ENCODE results near the gene APBA2.
"Not testable (repeated sequence)": the region's sequence is repeated elsewhere in the genome, so short reads cannot be mapped to it uniquely, and the experiment has no call there.

Gene APBA2

DNA sequence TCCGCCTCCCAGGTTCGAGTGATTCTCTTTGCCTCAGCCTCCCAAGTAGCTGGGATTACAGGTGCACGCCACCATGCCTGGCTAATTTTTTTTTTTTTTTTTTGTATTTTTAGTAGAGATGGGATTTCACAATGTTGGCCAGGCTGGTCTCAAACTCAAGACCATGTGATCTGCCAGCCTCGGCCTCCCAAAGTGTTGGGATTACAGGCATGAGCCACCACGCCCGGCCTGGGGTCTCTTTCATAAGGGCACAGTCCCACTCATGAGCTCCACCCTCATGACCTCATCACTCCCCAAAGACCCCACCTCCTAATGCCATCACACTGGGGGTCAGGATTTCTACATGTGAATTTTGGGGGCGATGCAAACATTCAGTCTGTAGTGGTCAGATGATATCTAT is 159.4 kb downstream of the APBA2 start:
- not testable (repeated sequence) for DNase-seq

DNA sequence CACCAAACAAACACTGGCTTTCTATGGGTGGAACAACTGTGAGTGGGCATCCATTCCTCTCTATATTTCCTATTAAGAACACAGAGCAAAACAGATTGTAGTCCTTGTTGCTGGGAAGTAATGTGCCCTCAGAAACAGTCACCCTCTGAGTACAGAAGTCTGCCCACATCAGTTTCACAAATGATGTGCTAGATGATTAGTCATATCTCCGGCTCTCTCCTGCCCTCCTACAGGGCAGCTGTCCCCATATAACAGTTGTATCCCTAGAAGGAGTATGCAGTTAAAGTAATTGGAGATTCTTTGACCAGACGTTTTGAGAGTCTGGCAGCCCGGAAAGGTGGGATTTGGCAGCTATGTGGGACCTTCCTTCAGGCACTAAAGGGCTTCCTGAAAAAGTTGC is 159.9 kb downstream of the APBA2 start:
- DNase-seq, result no peak

DNA sequence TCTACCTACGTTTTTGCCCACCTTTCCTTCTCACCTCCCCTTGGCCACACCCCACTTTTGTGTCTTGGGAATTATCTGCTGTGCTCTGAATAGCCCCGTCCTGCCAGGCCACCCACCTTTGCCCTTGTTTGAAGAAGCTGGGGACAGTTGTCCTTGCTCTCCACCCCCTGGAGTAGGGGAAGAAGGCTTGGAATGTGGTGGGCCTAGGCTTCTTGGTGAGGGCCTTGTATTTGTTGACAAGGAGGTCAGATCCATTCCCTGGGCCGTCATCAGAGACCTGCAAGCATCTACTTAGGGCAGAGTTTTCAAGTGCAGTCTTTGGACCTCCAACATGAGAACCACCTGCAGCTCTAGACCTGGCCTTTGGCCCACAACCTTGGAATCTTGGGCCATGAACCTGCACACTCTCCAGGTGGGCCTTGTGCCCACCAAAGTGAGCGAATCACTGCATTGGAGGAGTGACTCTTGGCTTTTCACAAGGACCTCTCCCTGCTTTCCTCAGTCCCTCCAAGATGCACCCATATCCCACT is 160.6 kb downstream of the APBA2 start:
- no peak for DNase-seq

DNA sequence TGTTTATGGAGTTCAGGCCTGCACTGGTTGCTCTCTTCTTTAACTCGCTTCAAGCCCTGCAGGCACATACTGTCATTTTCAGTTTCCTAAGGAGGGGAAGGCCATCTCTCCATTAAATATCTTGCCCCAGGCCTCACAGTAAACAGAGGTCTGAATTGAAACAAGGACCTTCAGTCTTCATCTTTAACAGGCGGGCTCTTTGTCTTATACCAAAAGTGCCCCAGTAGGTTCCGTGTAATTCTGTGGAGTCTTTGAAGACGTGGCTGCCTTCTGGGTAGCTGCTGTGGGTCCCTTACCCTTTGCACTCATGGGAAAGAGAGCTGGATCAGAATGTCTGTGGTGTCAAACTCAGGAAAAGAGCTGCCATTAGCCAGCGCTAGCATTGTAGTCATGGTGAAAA is 161.2 kb downstream of the APBA2 start:
- no peak for DNase-seq

DNA sequence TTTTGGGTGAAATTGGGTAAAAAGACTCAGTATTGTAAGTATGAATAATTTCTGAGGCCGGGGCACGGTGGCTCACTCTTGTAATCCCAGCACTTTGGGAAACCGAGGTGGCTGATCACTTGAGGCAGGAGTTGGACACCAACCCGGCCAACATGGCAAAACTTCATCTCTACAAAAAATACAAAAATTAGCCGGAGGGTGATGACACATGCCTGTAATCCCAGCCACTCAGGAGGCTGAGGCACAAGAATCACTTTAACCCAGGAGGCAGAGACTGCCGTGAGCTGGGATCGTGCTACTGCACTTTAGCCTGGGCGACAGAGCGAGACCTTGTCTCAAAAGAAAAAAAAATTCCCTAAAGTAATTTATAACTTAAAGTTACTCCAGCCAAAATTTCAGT is 162.2 kb downstream of the APBA2 start:
- no peak for DNase-seq

DNA sequence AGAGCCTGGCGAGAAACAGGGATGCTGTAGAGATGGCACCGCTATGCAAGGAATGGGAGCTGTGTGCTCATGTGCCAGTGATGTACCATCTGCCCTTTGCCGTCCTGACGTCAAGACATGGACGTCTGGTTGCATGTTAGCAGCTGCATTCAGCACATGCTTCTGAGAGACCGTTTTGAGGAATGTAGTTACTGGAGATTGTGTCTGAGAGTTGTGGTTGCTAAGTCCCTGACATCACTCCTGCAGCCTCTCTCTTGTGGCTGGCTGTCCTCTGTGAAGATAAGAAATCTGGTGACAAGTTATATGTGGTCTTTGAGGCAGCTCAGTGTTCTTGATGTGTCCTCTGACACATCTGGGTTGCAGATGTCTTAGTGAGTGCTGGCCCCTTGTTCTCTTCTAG is 165.1 kb downstream of the APBA2 start:
- DNase-seq, result no peak

DNA sequence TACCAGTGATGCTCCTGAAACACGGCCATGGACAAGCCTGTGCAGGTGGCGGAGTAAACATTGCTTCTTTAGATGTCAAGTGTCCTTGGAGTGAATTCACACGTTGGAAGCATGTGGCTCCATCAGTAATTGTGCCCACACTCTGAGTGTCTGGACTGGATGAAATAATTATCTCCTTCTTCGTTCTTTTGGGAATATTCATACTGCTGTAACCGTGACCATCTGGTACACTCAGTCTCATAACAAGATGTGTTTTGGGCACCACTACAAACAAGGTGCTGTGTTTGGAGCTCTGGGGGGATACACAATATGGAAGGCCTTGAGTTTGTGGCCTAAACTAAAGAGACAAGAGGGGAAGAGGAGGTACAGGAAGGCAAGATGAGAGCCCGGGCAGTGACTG is 165.6 kb downstream of the APBA2 start:
- no peak for DNase-seq

DNA sequence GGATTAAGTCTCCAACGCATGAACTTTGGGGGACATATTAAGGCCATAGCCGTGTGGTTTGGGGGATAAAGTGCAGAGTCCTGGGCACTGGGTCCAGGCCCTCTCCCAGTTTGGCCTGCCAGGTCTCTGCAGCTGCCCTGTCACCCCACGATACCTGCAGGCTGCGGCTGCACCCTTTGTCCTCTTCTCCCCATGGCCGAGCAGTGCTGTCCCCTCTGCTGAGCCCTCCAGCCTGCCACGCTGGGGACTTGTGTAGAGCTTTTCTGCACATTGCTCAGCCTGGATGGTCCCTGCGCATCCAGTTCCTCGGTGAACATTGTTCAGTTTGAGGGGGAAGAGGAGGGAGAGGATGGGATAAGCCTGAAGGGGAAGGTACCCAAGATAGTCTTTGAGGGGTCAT is 167.2 kb downstream of the APBA2 start:
- no peak for DNase-seq

DNA sequence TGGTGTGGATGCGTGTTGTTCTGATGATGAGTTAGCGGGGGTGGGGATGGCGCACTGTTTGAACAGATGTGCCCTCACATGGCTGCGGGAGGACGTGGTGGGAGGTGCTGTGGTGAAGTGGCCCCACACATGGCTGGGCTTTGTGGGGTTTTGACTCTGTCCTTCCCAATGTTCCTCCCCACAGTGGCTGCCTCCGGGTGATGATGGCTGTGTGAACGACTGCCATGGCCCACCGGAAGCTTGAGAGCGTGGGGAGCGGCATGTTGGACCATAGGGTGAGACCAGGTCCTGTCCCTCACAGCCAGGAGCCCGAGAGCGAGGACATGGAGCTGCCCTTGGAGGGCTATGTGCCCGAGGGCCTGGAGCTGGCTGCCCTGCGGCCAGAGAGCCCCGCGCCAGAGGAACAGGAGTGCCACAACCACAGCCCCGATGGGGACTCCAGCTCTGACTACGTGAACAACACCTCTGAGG is 167.9 kb downstream of the APBA2 start:
- no peak for DNase-seq

DNA sequence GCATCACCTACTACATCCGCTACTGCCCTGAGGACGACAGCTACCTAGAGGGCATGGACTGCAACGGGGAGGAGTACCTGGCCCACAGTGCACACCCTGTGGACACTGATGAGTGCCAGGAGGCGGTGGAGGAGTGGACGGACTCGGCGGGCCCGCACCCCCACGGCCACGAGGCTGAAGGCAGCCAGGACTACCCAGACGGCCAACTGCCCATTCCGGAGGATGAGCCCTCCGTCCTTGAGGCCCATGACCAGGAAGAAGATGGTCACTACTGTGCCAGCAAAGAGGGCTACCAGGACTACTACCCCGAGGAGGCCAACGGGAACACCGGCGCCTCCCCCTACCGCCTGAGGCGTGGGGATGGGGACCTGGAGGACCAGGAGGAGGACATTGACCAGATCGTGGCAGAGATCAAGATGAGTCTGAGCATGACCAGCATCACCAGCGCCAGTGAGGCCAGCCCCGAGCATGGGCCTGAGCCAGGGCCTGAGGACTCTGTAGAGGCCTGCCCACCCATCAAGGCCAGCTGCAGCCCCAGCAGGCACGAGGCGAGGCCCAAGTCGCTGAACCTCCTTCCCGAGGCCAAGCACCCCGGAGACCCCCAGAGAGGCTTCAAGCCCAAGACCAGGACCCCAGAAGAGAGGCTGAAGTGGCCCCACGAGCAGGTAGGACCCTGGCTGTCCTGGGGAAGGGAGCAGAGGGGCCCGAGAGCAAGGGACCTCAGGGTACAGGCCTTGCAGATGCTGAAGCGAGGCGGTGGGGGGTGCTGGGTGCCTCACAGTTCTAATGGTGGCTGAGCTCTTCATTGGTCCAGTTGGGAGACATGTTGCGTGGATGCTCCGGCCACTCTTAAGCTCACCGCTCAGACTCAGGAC is 168.6 kb downstream of the APBA2 start:
- no peak for DNase-seq

DNA sequence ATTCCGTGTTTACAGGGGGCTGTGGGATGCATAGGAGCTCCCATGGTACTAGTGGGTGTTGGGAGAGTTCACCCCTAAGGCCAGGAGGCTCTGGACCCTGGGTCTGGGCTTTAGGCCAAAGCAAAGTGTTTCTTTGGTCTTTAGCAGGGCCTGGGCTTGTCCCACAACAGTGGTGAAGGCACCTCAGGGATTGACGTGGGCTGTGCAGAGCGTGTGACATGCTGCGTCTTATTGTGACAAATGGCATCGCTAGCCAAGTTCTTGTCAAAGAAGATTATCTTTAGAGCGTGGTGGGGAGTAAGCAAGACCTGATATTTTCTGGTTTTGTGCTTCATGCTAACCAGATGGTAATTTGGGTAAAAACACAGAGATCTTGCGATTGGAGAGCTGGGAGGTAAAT is 170.1 kb downstream of the APBA2 start:
- DNase-seq, result no peak

DNA sequence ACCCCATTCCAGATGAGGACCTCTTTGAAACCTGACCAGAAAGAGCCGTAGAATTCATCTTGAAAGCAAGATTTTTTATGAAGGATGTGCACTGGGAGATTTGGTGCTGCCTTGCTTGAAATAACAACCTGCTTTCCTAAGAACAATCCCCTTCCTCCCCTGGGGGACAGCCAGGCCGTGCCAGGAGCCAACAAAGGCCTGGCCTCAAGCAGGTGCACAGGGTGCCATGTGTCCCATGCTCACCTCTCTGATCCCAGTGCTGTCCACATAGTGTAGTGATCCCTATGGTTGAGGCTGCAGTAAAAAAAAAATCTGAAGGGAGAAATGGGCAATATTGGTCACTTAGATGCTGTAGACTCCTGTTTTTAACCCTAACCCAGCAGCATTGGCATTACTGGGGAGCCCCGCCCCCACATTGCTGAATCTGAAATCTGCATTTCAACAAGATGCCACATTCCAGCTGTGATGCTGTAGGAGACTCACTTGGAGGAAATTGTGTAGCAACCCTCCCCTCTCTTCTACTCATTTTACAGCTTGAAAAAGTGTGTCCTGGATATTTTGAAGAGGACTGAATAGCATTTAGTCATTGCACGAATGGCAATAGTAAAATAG is 171.2 kb downstream of the APBA2 start:
- DNase-seq, result no peak

DNA sequence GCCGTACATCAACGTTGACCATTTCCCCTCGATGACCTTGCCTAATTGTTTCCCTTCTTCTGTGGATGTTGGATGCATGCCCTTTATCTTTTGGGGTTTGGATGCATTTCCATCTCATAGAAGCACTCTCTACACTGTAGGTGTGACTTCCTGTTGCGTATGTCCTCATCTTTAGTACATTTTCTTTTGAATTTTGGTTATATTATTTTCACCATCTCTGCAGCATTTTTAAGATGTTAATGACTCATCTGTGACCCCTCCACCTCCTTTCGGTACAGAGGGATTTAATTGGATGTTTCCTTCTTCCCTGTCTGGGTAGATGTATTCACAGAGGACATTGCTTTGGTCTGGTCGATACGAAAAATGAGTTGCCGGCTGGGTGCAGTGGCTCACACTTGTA is 172.1 kb downstream of the APBA2 start:
- no peak for DNase-seq

DNA sequence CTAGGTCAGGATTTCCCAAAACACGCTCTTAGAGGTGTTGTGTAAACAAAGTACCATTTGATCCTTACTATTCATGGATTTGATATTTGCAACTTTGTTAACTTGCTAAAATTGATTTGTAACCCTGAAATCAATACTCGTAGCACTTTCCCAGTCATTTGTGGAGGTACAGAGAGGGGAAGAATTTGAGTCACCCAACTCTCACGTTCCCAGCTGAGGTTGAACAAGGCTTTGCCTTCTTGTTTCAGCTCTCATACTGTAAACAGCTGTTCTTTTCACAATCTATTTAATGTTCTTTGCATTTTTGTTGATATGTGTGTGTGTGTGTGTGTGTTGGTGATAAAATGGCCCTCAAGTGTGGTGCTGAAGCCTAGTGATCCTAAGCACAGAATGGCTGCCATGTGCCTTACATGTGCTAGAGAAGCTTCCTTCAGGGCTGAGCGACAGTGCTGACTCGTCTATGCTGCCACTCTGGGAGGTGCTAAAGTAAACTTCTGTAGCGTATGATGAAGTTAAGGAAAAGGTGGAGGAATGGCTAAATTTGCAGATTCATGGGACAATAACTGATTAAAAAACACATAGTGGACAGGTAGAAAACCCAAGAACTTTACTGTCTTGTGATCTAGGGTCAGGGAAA is 173.2 kb downstream of the APBA2 start:
- DNase-seq, result no peak

DNA sequence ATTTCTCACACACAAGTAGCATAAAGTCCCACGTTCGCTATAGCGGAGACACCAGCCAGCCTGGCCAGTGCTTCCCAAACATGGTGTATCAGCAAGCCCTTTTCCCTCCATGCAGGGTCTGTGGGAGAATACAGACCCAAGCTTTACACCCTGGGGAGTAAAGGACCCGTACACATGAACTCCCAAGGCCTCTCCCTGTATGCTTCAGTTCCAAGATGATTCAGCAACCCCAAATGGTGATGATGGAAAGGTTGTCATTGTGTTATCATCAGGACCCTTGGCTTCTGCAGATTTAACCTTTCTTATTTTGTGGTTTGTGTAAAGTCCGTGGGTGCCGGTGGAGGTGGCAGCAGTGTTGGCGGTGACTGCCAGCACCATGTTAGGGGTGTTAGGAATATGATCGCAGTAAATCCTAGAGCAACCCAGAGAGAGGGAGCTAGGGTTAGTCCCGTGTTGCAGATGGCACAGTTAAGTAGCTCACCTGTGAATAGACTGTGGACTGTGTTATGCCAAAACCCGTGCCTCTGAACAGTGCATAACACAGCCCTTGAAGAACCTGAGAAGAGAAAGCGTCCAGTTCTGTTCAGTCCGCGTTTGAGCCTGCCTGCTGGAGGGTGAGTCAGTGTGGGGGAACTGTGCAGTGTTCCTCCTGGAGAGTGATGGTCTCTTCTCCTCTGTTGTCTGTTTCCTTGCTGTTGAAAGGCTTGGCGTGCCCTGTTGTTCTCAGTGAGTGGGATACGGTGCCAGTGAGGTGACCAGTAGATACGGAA is 174.3 kb downstream of the APBA2 start:
- DNase-seq, result no peak

DNA sequence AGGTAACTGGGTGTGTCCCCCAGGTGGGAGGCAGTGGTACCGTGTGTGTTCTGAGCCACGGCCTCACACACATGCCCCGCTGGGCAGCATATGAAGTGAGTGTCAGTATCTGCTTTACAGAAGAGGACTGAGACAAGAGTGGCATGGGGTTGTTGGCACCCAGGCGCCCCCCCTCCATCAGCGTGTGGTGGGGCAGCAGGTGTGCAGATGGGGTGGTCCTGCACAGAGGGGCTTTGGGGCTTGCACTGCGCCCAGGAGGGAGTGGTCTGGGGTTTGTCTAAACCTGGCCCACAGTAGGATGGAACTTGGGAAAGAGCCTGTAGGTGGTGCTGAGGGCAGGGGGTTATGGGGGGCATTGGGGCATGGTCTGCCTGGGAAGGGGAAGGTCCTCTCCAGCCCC is 176.0 kb downstream of the APBA2 start:
- no peak for DNase-seq

DNA sequence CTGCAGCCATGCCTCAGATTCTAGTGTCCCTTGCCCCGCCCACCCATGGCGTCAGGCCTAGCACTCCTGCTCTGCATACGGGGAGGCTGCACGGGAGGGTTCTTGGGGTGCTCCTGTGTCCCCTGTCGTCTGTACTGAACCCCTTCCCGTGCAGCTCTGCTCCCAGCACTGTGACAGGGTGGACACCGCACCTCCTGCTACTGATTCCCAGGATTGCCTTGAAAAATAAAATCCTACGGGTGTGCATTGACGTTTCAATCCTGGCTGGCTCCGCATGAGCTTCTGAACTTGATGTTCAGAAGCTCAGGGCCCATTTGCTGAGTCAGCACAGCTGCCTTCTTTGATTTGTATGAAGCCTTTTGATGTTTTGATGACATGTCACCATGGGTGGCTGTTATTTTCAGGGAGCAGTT is 176.4 kb downstream of the APBA2 start:
- DNase-seq, result no peak

DNA sequence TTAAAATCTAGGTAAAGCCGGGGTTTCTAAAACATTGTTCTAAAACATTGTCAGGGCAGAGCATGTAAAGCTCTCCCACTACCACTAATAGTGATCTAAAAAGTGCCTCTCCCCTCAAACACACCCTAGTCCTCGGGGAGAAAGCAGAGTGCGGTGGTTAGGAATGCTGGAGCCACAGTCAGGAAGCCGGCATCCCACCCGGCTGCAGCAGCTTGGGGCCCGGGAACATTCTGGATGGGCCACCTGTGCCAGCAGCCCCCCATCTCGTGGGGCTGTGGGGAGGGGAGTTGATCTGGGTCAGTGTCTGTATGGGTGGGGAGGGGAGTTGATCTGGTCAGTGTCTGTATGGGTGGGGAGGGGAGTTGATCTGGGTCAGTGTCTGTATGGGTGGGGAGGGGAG is 176.9 kb downstream of the APBA2 start:
- DNase-seq, result no peak

DNA sequence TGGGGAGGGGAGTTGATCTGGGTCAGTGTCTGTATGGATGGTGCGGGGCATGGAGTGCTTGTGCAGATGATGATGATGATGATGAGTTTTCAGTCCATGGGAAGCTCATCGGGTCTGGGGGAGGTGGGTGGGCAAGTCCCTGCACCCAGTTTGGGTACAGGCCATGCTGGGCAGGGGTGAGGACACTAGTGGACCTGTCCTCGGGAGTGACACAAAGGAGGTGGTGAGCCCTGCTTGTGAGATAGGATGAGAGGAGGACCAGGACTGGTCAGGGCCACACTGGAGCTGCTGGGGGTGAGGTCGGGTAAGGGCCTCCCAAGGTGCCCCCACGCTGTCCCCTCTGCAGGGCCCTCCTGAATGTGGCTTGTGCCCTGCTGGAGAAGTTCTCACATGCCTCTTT is 177.9 kb downstream of the APBA2 start:
- no peak for DNase-seq

DNA sequence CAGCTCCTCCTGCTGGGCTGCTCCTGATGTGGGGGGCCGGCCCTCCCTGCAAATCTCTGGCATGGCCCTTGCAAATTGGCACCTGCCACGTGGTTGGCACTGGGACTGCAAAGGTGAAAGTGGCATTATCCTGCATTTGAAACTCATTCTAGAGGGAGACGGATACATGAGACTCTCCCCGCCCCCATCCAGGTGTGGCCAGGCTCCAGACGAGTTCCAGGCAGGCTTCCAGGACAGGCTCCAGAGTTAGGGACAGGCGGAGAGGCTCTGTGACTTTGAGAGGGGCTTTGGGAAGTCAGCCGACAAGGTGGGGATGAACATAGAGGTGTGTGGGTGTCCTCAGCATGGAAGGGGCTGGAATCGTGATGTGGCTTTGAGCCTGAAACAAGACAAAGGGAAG is 178.5 kb downstream of the APBA2 start:
- DNase-seq, result no peak

DNA sequence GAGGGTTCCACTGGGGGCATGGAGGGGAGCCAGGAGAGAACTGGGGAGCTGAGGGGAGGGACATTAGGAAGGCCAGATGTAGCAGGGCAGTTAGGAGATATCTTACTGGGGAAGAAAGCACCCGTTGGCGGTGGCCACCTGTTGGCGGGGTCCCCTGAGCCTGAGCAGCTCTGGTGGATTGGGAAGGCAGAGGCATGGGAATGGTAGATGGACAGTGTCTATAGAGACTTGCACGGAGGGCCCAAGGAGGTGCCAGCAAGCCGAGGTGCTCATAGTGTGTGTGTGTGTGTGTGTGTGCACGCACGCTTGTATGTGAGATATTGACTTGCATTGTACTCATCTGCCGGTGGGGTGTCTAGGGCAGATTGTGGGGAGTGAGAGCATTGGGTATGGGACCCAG is 179.0 kb downstream of the APBA2 start:
- no peak for DNase-seq

DNA sequence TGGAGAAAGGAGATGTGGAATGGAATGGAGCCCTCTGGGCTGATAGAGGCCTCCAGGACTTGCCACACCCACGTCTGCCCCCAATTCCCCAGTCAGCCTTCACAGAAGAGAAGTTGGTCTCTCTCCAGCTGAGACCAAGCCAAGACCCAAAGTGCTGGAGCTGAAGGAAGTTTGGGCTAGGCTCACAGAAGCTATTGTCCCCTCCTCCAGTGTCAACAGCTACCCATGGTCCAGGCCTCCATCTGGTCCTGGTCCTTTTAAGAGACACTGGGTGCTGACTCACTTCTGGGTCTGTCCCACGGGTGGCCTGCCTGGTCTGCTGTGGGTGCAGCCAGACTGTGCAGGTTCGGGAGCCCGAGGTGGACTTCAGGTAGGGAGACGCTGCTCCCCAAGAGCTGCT is 179.8 kb downstream of the APBA2 start:
- no peak for DNase-seq

DNA sequence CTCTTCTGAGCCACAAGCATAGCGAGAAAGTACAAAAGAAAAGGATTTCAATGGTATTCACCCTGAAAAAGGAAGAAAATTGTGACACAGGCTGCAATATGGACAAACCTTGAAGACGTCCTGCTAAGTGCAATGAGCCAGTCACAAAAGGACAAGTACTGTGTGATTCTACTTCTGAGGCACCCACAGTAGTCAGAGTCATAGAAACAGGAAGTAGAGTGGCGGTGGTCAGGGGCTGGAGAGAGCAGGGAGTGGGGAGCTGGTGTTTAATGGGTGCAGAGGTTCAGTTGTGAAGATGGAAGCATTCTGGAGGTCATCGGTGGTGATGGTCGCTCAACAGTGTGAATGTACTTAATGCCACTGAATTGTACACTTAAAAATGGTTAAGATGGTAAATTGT is 180.5 kb downstream of the APBA2 start:
- DNase-seq, result no peak
